ENCODE data around the gene TTC5.
"Not testable (repeated sequence)": the region's sequence is repeated elsewhere in the genome, so short reads cannot be mapped to it uniquely, and the experiment has no call there.

The TTC5 gene

GRCh38 chr14:20305265-20306078 is at the start of gene TTC5:
TSS of gene TTC5 (minus strand) at chr14:20305951. CDS start at chr14:20305937, 14 bp downstream.
- DNase-seq (ENCODE audit: low read depth): peak; percentile 77

GRCh38 chr14:20350860-20351259 is 45.1 kb upstream of the TTC5 start:
- DNase-seq (ENCODE audit: low read depth): no peak

GRCh38 chr14:20350282-20350681 is 44.5 kb upstream of the TTC5 start:
- no peak for DNase-seq (ENCODE audit: low read depth)

- no peak for DNase-seq (ENCODE audit: low read depth)
Observed at GRCh38 chr14:20347747-20348146, 42.0 kb upstream of the TTC5 start.

- no peak for DNase-seq (ENCODE audit: low read depth)
Observed at GRCh38 chr14:20346713-20347112, 41.0 kb upstream of the TTC5 start.

- no peak for DNase-seq (ENCODE audit: low read depth)
Observed at GRCh38 chr14:20345366-20345765, 39.6 kb upstream of the TTC5 start.

- no peak for DNase-seq (ENCODE audit: low read depth)
Observed at GRCh38 chr14:20343862-20344220, 38.1 kb upstream of the TTC5 start.

- peak; percentile 93 for DNase-seq (ENCODE audit: low read depth)
Observed at GRCh38 chr14:20343092-20343861, 37.5 kb upstream of the TTC5 start, which contains the start of gene PARP2. TSS of gene PARP2 (plus strand) at chr14:20343635. CDS start at chr14:20343642, 7 bp downstream.

GRCh38 chr14:20341646-20342045 is 35.9 kb upstream of the TTC5 start:
- no peak for DNase-seq (ENCODE audit: low read depth)

GRCh38 chr14:20341032-20341431 is 35.3 kb upstream of the TTC5 start:
- not testable (repeated sequence) for DNase-seq (ENCODE audit: low read depth)

GRCh38 chr14:20334017-20334416 is 28.3 kb upstream of the TTC5 start:
- DNase-seq (ENCODE audit: low read depth): no peak

- no peak for DNase-seq (ENCODE audit: low read depth)
Observed at GRCh38 chr14:20333494-20333841, 27.7 kb upstream of the TTC5 start.

- DNase-seq (ENCODE audit: low read depth): peak; percentile 4
Observed at GRCh38 chr14:20332788-20333493, 27.2 kb upstream of the TTC5 start, which contains the start of gene CCNB1IP1. TSS of gene CCNB1IP1 (minus strand) at chr14:20333279. CDS start at chr14:20316523, 16,756 bp downstream.

- no peak for DNase-seq (ENCODE audit: low read depth)
Observed at GRCh38 chr14:20332431-20332787, 26.7 kb upstream of the TTC5 start.

GRCh38 chr14:20331053-20331613 is 25.4 kb upstream of the TTC5 start:
- no peak for DNase-seq (ENCODE audit: low read depth)

- DNase-seq (ENCODE audit: low read depth): no peak
Observed at GRCh38 chr14:20329355-20329754, 23.6 kb upstream of the TTC5 start.

- no peak for DNase-seq (ENCODE audit: low read depth)
Observed at GRCh38 chr14:20328705-20329104, 23.0 kb upstream of the TTC5 start.

- DNase-seq (ENCODE audit: low read depth): no peak
Observed at GRCh38 chr14:20327005-20327869, 21.5 kb upstream of the TTC5 start.

GRCh38 chr14:20317720-20318119 is 12.0 kb upstream of the TTC5 start:
- no peak for DNase-seq (ENCODE audit: low read depth)

GRCh38 chr14:20314026-20314425 is 8.3 kb upstream of the TTC5 start:
- DNase-seq (ENCODE audit: low read depth): no peak

- DNase-seq (ENCODE audit: low read depth): no peak
Observed at GRCh38 chr14:20306079-20306423, 300 bp upstream of the TTC5 start.

All from stimulated activated CD8-positive, alpha-beta memory T cell treated with anti-CD3 and anti-CD28 coated beads, Interleukin-4, amount 100 ng/mL, for 24 hours (primary cell).